Mesothelial cell of epicardium (in vitro differentiated cells): Measurements from ENCODE around the gene SEBOX. TPM values are rescaled to one million over a fixed set of nuclear protein-coding genes. Genes with fewer than 3 reads are reported as not detected.

ENCODE experiments used
- DNase-seq, 2 experiments: peaks; one replicate each; pipeline ENCODE4 v3.0.0; 2021; ENCODE audit warnings: low spot score in 2 of 2; ENCODE audit not compliant: unreplicated experiment in 2 of 2
- H3K27ac Mint-ChIP-seq: 2 replicates; pipeline ENCODE4 v1.8.0; 2021; ENCODE audit warnings: mixed read lengths
- H3K27me3 Mint-ChIP-seq: 2 replicates; pipeline ENCODE4 v1.8.0; 2021; ENCODE audit warnings: low read depth, mixed read lengths
- H3K36me3 Mint-ChIP-seq: 2 replicates; pipeline ENCODE4 v1.8.0; 2021; ENCODE audit warnings: mixed read lengths
- H3K4me1 Mint-ChIP-seq: 2 replicates; pipeline ENCODE4 v1.8.0; 2021; ENCODE audit warnings: mixed read lengths
- H3K4me3 Mint-ChIP-seq: 2 replicates; pipeline ENCODE4 v1.8.0; 2021; ENCODE audit warnings: mild to moderate bottlenecking, moderate library complexity, mixed read lengths
- H3K9me3 Mint-ChIP-seq: 2 replicates; pipeline ENCODE4 v1.8.0; 2021; ENCODE audit warnings: mixed read lengths
- total RNA-seq: library from RNA; stranded (reverse); gene quantifications from 3 replicates; pipeline ENCODE4 v1.2.1, GENCODE V29; 2021
- TF ChIP-seq, protein P1 (sequence below): fragments of 200-600 bp; sonication (generic); IDR thresholded peaks from one replicate; pipeline ENCODE4 v1.5.0; 2021; ENCODE audit warnings: antibody characterized with exemption; ENCODE audit not compliant: unreplicated experiment

The SEBOX gene
- total RNA-seq, 1 donor from 2014 or later = not detected

DNA sequence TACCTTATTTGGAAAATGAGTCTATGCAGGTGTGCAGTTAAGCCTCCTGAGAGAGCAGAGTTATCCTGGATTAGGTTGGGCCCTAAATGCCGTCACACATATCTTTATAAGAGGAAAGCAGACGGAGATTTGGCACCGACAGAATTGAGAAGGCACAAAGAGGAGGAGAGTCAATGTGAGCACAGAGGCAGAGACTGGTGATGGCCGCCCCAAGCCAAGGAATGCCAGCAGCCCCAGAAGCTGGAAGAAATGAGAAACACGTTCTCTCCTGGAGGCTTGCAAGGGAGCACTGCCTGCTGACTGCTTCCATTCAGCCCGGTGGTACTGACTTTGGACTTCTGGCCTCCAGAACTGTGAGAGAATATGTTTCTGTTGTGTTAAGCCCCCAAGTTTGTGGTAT lies 37.8 kb upstream of the SEBOX start:
- no peak for DNase-seq
- Mint-ChIP-seq H3K27ac (no peak overlapping the region), H3K4me1 (peaks cover 19% of the 10 kb centered on the region), H3K36me3 (peaks cover 6% of the 10 kb centered on the region), H3K9me3 (no peaks in the 10 kb centered on the region), H3K27me3 (no peaks in the 10 kb centered on the region), H3K4me3 (no peak overlapping the region)
- TF ChIP-seq, protein P1, sequence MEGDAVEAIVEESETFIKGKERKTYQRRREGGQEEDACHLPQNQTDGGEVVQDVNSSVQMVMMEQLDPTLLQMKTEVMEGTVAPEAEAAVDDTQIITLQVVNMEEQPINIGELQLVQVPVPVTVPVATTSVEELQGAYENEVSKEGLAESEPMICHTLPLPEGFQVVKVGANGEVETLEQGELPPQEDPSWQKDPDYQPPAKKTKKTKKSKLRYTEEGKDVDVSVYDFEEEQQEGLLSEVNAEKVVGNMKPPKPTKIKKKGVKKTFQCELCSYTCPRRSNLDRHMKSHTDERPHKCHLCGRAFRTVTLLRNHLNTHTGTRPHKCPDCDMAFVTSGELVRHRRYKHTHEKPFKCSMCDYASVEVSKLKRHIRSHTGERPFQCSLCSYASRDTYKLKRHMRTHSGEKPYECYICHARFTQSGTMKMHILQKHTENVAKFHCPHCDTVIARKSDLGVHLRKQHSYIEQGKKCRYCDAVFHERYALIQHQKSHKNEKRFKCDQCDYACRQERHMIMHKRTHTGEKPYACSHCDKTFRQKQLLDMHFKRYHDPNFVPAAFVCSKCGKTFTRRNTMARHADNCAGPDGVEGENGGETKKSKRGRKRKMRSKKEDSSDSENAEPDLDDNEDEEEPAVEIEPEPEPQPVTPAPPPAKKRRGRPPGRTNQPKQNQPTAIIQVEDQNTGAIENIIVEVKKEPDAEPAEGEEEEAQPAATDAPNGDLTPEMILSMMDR = no peak

DNA sequence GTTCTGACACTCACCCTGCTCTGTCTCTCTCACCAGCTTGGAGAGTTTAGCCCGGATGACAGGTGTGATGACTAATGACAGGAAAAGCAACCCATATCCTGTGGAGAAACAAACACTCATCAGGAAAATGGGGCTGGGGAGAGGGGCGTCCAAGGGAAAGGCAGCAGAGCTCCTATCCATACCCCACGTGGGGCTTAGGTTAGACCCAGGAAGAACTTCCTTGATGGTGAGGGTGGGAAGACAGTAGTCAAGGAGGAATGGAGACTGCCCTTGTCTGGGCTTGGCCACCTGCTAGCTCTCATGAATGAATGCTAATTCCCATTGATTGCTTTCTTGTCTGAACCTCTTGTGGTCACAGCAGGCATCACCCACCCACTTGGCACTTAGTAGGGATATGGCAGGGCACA lies 37.2 kb upstream of the SEBOX start:
- no peak overlapping the region for H3K27ac Mint-ChIP-seq
- TF ChIP-seq, protein P1 = no peak
- H3K36me3 Mint-ChIP-seq = peaks cover 7% of the 10 kb centered on the region
- no peaks in the 10 kb centered on the region for H3K9me3 Mint-ChIP-seq
- no peaks in the 10 kb centered on the region for H3K27me3 Mint-ChIP-seq
- DNase-seq = no peak
- peaks cover 13% of the 10 kb centered on the region for H3K4me1 Mint-ChIP-seq
- H3K4me3 Mint-ChIP-seq = no peak overlapping the region

DNA sequence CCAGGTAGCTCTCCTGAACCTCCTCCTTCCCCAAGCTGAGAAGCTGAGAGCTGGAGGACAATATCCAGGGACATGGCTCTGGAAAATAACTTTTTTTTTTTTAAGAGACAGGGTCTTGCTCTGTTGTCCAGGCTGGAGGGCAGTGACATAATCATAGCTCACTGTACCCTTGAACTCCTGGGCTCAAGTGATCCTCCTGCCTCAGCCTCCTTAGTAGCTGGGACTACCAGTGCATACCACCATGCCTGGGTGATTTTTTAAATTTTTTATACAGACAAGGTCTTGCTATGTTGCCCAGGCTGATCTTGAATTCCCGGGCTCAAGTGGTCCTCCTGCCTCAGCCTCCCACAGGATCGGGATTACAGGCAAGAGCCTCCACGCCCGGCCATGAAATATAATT lies 34.8 kb upstream of the SEBOX start:
- peaks cover 7% of the 10 kb centered on the region for H3K36me3 Mint-ChIP-seq
- H3K4me1 Mint-ChIP-seq = peaks cover 4% of the 10 kb centered on the region
- H3K27ac Mint-ChIP-seq = no peak overlapping the region
- H3K9me3 Mint-ChIP-seq = no peaks in the 10 kb centered on the region
- no peak overlapping the region for H3K4me3 Mint-ChIP-seq
- TF ChIP-seq, protein P1 = no peak
- no peaks in the 10 kb centered on the region for H3K27me3 Mint-ChIP-seq
- DNase-seq = no peak

DNA sequence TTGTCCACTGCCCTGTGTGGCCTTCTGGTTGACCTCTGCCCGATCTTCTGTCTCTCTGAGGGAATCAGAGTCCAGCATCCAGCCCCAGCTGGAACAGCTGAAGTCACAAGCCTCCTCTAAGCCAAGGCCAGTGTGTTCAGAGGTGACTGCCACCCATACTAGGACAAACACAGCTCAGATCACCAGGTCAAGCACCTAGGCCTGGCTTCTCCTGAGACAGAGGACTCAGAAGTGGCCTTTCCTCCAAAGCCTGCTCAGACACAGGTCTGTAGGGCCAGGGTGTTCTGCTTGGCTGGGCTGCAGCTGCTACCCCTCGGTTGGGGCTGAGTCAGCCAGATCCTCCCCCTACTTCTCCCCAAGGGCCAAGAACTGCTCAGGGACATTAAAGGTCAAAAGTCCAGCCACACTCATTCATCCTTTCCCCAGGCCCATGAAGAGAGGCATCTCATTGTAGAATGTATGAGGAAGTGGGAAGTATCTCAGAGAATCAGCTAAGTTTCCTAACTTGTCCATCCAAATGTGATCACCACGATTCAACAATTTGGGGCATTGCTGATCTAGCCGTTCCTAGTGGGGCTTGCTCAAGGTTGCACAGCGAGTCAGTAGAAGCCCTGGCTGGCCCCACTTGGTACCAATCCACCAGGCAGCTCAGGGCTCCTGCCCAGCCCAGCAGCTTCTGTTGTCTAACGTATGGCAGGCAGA lies 33.4 kb upstream of the SEBOX start:
- Mint-ChIP-seq H3K4me1 (no peaks in the 10 kb centered on the region), H3K27me3 (no peaks in the 10 kb centered on the region), H3K36me3 (peaks cover 7% of the 10 kb centered on the region), H3K27ac (no peak overlapping the region), H3K9me3 (no peaks in the 10 kb centered on the region), H3K4me3 (no peak overlapping the region)
- no peak for DNase-seq
- TF ChIP-seq, protein P1 = no peak

DNA sequence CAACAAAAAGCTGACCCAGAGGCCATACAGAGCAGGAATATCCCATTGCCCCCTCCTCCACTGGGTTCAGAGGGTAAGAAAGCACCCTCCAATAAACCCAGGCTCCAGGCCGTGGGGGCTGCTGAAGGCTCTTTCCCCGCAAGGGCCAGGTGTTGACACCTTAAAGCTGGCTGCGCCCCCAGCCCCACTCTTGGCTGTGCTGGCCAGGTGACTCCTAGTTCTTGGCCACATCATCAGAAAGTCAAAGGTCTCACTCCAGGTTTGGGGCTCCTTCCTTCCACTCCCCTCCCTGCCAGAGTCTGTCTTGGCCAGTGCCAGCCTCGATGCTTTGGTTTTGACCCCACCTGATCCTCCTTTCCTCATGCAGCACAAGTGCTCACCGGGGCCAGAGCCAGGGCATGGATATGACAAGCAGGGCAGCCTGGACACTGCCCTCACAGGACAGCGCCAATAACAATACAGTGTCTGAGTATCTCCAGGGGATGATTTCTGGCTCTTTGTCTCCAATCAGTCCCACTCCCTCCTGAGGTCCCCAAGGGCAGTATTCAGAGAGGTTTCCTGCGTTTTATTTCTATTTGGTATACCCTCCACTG lies 32.8 kb upstream of the SEBOX start:
- Mint-ChIP-seq H3K4me1 (no peaks in the 10 kb centered on the region), H3K27me3 (no peaks in the 10 kb centered on the region), H3K4me3 (no peak overlapping the region), H3K27ac (no peak overlapping the region), H3K36me3 (peaks cover 7% of the 10 kb centered on the region), H3K9me3 (no peaks in the 10 kb centered on the region)
- TF ChIP-seq, protein P1 = no peak
- no peak for DNase-seq
